Measurements from ENCODE around the gene HNF1A. TPM values are rescaled to one million over a fixed set of nuclear protein-coding genes. Genes with fewer than 3 reads are reported as not detected.

The HNF1A gene
- total and polyA plus RNA-seq, 4 donors, result 8.2 to 19.8 (median 10.6) TPM

GRCh38 chr12:120961604-120962531, 16.5 kb upstream of the HNF1A start:
- DNase-seq (ENCODE audit: low spot score), result no peak
- TF ChIP-seq CTCF (IDR thresholded peaks at IDR 0.05; ENCODE audit: low read depth, low read length, missing input control), result no peak
- no peak for TF ChIP-seq HNF4G (IDR thresholded peaks at IDR 0.05)
- no peak for TF ChIP-seq FOXA1 (IDR thresholded peaks at IDR 0.05)
- TF ChIP-seq EGR1 (IDR thresholded peaks at IDR 0.05; ENCODE audit: low read depth in 2 of 2), result no peak
- TF ChIP-seq TAF1 (conservative IDR thresholded peaks at IDR 0.05), result no peak
- peak; percentile 16 for TF ChIP-seq NR2F2 (IDR thresholded peaks at IDR 0.05)
- TF ChIP-seq JUND (IDR thresholded peaks at IDR 0.05), result peak in 1 of 2 donors; percentile 8
- TF ChIP-seq GABPA (IDR thresholded peaks at IDR 0.05 in 1 of 2, conservative IDR thresholded peaks at IDR 0.05 in 1 of 2), result no peak
- TF ChIP-seq, protein P1, sequence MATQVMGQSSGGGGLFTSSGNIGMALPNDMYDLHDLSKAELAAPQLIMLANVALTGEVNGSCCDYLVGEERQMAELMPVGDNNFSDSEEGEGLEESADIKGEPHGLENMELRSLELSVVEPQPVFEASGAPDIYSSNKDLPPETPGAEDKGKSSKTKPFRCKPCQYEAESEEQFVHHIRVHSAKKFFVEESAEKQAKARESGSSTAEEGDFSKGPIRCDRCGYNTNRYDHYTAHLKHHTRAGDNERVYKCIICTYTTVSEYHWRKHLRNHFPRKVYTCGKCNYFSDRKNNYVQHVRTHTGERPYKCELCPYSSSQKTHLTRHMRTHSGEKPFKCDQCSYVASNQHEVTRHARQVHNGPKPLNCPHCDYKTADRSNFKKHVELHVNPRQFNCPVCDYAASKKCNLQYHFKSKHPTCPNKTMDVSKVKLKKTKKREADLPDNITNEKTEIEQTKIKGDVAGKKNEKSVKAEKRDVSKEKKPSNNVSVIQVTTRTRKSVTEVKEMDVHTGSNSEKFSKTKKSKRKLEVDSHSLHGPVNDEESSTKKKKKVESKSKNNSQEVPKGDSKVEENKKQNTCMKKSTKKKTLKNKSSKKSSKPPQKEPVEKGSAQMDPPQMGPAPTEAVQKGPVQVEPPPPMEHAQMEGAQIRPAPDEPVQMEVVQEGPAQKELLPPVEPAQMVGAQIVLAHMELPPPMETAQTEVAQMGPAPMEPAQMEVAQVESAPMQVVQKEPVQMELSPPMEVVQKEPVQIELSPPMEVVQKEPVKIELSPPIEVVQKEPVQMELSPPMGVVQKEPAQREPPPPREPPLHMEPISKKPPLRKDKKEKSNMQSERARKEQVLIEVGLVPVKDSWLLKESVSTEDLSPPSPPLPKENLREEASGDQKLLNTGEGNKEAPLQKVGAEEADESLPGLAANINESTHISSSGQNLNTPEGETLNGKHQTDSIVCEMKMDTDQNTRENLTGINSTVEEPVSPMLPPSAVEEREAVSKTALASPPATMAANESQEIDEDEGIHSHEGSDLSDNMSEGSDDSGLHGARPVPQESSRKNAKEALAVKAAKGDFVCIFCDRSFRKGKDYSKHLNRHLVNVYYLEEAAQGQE (IDR thresholded peaks at IDR 0.05), result no peak
- peak in 1 of 2 donors; percentile 38 for TF ChIP-seq RXRA (IDR thresholded peaks at IDR 0.05)
- peak; percentile 49 for TF ChIP-seq SP1 (IDR thresholded peaks at IDR 0.05)
- peak; percentile 12 to 23 for TF ChIP-seq RAD21 (IDR thresholded peaks at IDR 0.05)
- TF ChIP-seq YY1 (IDR thresholded peaks at IDR 0.05), result no peak
- TF ChIP-seq ATF3 (IDR thresholded peaks at IDR 0.05), result no peak
- TF ChIP-seq HNF4A (conservative IDR thresholded peaks at IDR 0.05), result peak; percentile 62 to 84
- no peak for TF ChIP-seq FOXA2 (IDR thresholded peaks at IDR 0.05)
- H3K9ac ChIP-seq (ENCODE audit: low read depth in 1 of 2, low read length in 2 of 2), result no peak overlapping the region
- H3K4me1 ChIP-seq (ENCODE audit: control insufficient read depth in 4 of 4, insufficient read depth in 4 of 4, low read length in 3 of 4), result peaks cover 6 to 11% (median 10%) of the 10 kb centered on the region in 4 donors
- WGBS, result 26% methylated on average over 17 of the region's 17 CpGs
- H3K27me3 ChIP-seq (ENCODE audit: control insufficient read depth in 4 of 4, insufficient read depth in 4 of 4, low read length in 3 of 4), result no peaks in the 10 kb centered on the region
- H3K27ac ChIP-seq (ENCODE audit: low read depth in 1 of 2, low read length in 2 of 2), result peak overlapping the region in 1 of 2 donors; percentile 2
- no peak overlapping the region for H3K4me3 ChIP-seq (ENCODE audit: low read depth in 1 of 3, low read length in 3 of 3)
- no peaks in the 10 kb centered on the region for H3K36me3 ChIP-seq (ENCODE audit: control insufficient read depth in 4 of 4, insufficient read depth in 3 of 4, low read depth in 1 of 4, low read length in 3 of 4)
- H3K9me3 ChIP-seq (ENCODE audit: control insufficient read depth in 4 of 4, low read length in 3 of 4), result no peaks in the 10 kb centered on the region

DNA sequence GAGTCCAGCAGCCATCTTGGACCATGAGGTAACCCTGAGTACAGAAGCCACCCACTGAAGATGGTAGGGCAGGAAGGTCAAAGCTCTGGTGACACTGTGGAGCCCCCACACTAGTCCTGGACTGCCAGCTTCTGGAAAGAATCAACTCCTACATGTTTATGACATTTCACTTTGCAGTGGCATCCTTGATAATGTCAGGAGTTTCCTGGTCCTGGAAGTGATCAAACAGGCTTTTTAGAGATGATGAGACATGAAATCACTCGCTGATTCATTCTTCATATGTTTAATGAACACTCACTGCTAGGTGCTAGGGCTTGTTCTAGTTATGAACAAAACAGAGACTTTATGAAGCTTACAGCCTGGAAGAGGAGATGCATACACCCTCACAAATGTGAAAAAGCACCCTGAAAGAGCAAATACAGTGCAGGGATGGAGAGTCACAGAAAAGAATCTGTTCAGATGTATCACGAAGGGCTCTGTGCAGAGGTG, 15.8 kb upstream of the HNF1A start:
- Histone ChIP-seq H3K36me3 (ENCODE audit: control insufficient read depth in 4 of 4, insufficient read depth in 3 of 4, low read depth in 1 of 4, low read length in 3 of 4) (no peaks in the 10 kb centered on the region), H3K27me3 (ENCODE audit: control insufficient read depth in 4 of 4, insufficient read depth in 4 of 4, low read length in 3 of 4) (no peaks in the 10 kb centered on the region), H3K27ac (ENCODE audit: low read depth in 1 of 2, low read length in 2 of 2) (peak overlapping the region in 1 of 2 donors; percentile 2), H3K4me3 (ENCODE audit: low read depth in 1 of 3, low read length in 3 of 3) (no peak overlapping the region), H3K9ac (ENCODE audit: low read depth in 1 of 2, low read length in 2 of 2) (no peak overlapping the region), H3K9me3 (ENCODE audit: control insufficient read depth in 4 of 4, low read length in 3 of 4) (no peaks in the 10 kb centered on the region), H3K4me1 (ENCODE audit: control insufficient read depth in 4 of 4, insufficient read depth in 4 of 4, low read length in 3 of 4) (peaks cover 6 to 11% (median 10%) of the 10 kb centered on the region in 4 donors)
- DNase-seq (ENCODE audit: low spot score), result no peak
- 79% methylated on average over 2 of the region's 2 CpGs for WGBS
- TF ChIP-seq CTCF (IDR thresholded peaks at IDR 0.05; ENCODE audit: low read depth, low read length, missing input control) (no peak), RXRA (IDR thresholded peaks at IDR 0.05) (no peak), YY1 (IDR thresholded peaks at IDR 0.05) (no peak), ZBTB33 (IDR thresholded peaks at IDR 0.05) (no peak), FOXA1 (IDR thresholded peaks at IDR 0.05) (no peak)
- TF ChIP-seq, protein P1 (IDR thresholded peaks at IDR 0.05), result no peak
